ENCODE measurements around the gene DRC7.

The DRC7 gene

GRCh38 chr16:57750796-57751538, 56.4 kb downstream of the DRC7 start:
- DNase-seq (ENCODE audit: low read depth in 2 of 2): no peak

GRCh38 chr16:57751539-57752202, 57.1 kb downstream of the DRC7 start:
- DNase-seq (ENCODE audit: low read depth in 2 of 2): no peak

GRCh38 chr16:57752203-57752580, 57.6 kb downstream of the DRC7 start:
- no peak for DNase-seq (ENCODE audit: low read depth in 2 of 2)

GRCh38 chr16:57752581-57753447, 58.2 kb downstream of the DRC7 start:
- DNase-seq (ENCODE audit: low read depth in 2 of 2): no peak

- no peak for DNase-seq (ENCODE audit: low read depth in 2 of 2)
Observed at GRCh38 chr16:57753448-57754353, 59.1 kb downstream of the DRC7 start.

- DNase-seq (ENCODE audit: low read depth in 2 of 2): no peak
Observed at GRCh38 chr16:57754354-57755060, 59.9 kb downstream of the DRC7 start.

- no peak for DNase-seq (ENCODE audit: low read depth in 2 of 2)
Observed at GRCh38 chr16:57755061-57755684, 60.6 kb downstream of the DRC7 start.

GRCh38 chr16:57755726-57756423, 61.3 kb downstream of the DRC7 start:
- DNase-seq (ENCODE audit: low read depth in 2 of 2): no peak

GRCh38 chr16:57756424-57757325, 62.1 kb downstream of the DRC7 start:
- no peak for DNase-seq (ENCODE audit: low read depth in 2 of 2)

GRCh38 chr16:57757326-57757786, 62.8 kb downstream of the DRC7 start:
- peak; percentile 81 to 86 for DNase-seq (ENCODE audit: low read depth in 2 of 2)

- no peak for DNase-seq (ENCODE audit: low read depth in 2 of 2)
Observed at GRCh38 chr16:57757883-57758282, 63.3 kb downstream of the DRC7 start.

GRCh38 chr16:57758331-57759117, 63.9 kb downstream of the DRC7 start:
- DNase-seq (ENCODE audit: low read depth in 2 of 2): no peak

GRCh38 chr16:57759131-57759530, 64.5 kb downstream of the DRC7 start:
- DNase-seq (ENCODE audit: low read depth in 2 of 2): no peak

- DNase-seq (ENCODE audit: low read depth in 2 of 2): no peak
Observed at GRCh38 chr16:57759541-57760356, 65.1 kb downstream of the DRC7 start.

GRCh38 chr16:57760357-57761160, 66.0 kb downstream of the DRC7 start:
- DNase-seq (ENCODE audit: low read depth in 2 of 2): no peak

- no peak for DNase-seq (ENCODE audit: low read depth in 2 of 2)
Observed at GRCh38 chr16:57761301-57761700, 66.7 kb downstream of the DRC7 start.

All from stimulated activated CD8-positive, alpha-beta memory T cell treated with anti-CD3 and anti-CD28 coated beads, Interleukin-2, amount 100 ng/mL, for 48 hours (primary cell).